ENCODE measurements around the gene ERC2. TPM values are rescaled to one million over a fixed set of nuclear protein-coding genes. Genes with fewer than 3 reads are reported as not detected.

The ERC2 gene
- total and polyA plus RNA-seq, 2 of the 13 experiments (the other 11 are each of a cell fraction or from before 2014, with no cell fraction given): 0.16 to 0.22 TPM

GRCh38 chr3:55643283-55643682 is 825.0 kb downstream of the ERC2 start (continued):
- TF ChIP-seq ZBTB34 (CRISPR knock-in tag; IDR thresholded peaks at IDR 0.05) (no peak), ZNF768 (CRISPR knock-in tag; IDR thresholded peaks at IDR 0.05) (no peak), THAP9 (CRISPR knock-in tag; IDR thresholded peaks at IDR 0.05; ENCODE audit: borderline replicate concordance) (no peak)
- TF ChIP-seq, protein P1, sequence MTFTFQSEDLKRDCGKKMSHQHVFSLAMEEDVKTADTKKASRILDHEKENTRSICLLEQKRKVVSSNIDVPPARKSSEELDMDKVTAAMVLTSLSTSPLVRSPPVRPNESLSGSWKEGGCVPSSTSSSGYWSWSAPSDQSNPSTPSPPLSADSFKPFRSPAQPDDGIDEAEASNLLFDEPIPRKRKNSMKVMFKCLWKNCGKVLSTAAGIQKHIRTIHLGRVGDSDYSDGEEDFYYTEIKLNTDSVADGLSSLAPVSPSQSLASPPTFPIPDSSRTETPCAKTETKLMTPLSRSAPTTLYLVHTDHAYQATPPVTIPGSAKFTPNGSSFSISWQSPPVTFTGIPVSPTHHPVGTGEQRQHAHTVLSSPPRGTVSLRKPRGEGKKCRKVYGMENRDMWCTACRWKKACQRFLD (CRISPR knock-in tag; IDR thresholded peaks at IDR 0.05; ENCODE audit: borderline replicate concordance): no peak

- FAIRE-seq: no peak
- TF ChIP-seq RBFOX2 (IDR thresholded peaks at IDR 0.05; ENCODE audit: low read depth, low read length) (no peak), IKZF4 (CRISPR knock-in tag; IDR thresholded peaks at IDR 0.05; ENCODE audit: borderline replicate concordance, low read depth, not compliant biosample characterization) (no peak), YEATS2 (CRISPR knock-in tag; IDR thresholded peaks at IDR 0.05; ENCODE audit: borderline replicate concordance) (no peak), E2F2 (CRISPR knock-in tag; IDR thresholded peaks at IDR 0.05; ENCODE audit: borderline replicate concordance) (no peak), IRF9 (CRISPR knock-in tag; IDR thresholded peaks at IDR 0.05; ENCODE audit: borderline replicate concordance) (no peak), ZMYM3 (CRISPR knock-in tag; IDR thresholded peaks at IDR 0.05) (no peak)
- TF ChIP-seq, protein P2, sequence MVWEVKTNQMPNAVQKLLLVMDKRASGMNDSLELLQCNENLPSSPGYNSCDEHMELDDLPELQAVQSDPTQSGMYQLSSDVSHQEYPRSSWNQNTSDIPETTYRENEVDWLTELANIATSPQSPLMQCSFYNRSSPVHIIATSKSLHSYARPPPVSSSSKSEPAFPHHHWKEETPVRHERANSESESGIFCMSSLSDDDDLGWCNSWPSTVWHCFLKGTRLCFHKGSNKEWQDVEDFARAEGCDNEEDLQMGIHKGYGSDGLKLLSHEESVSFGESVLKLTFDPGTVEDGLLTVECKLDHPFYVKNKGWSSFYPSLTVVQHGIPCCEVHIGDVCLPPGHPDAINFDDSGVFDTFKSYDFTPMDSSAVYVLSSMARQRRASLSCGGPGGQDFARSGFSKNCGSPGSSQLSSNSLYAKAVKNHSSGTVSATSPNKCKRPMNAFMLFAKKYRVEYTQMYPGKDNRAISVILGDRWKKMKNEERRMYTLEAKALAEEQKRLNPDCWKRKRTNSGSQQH (CRISPR knock-in tag; IDR thresholded peaks at IDR 0.05; ENCODE audit: low read depth): no peak
Observed at GRCh38 chr3:55641964-55642363, 826.3 kb downstream of the ERC2 start.

More at GRCh38 chr3:55641964-55642363, 826.3 kb downstream of the ERC2 start:
- H3K27me3 ChIP-seq (ENCODE audit: control insufficient read depth in 1 of 2, insufficient read depth in 2 of 2, low read length in 2 of 2): peaks cover 1 to 3% of the 10 kb centered on the region in 2 experiments; a peak in 1 of 5 replicates
- no peak overlapping the region for H2AFZ ChIP-seq (ENCODE audit: low read length)
- ATAC-seq (no peak), DNase-seq (ENCODE audit: low spot score) (no peak)
- no peaks in the 10 kb centered on the region for H3K79me2 ChIP-seq (ENCODE audit: insufficient read depth, low read length)
- no TSS peak for BruUV-seq (replicated peaks)
- no peaks in the 10 kb centered on the region for H3K4me1 ChIP-seq (ENCODE audit: insufficient read depth, low read length)
- no peak overlapping the region for H3K9ac ChIP-seq (ENCODE audit: insufficient read depth, low read depth, low read length)
- in situ Hi-C loops (cut with HindIII; ENCODE audit: extremely low pct_ligation_motif_present, low pct_unique_long_range_greater_than_20kb) (no loop called here), intact Hi-C loops (cut with micrococcal nuclease; ENCODE audit: unreplicated experiment) (no loop called here)
- no peak overlapping the region for H3K27ac ChIP-seq (ENCODE audit: extremely low read length, insufficient read depth, low read length)
- no peaks in the 10 kb centered on the region for H3K9me3 ChIP-seq (ENCODE audit: low read length)
- no peaks in the 10 kb centered on the region for H4K20me1 ChIP-seq (ENCODE audit: insufficient read depth, low read length)
- ChIA-PET CTCF (ENCODE audit: low intra/inter-chr PET ratio, low total read pairs) (no interaction called here), POLR2A (no interaction called here)
- WGBS (ENCODE audit: low lambda C conversion rate): 5% methylated on average over 2 of the region's 2 CpGs
- H3K4me2 ChIP-seq (ENCODE audit: low read depth, low read length): no peak overlapping the region
- H3K36me3 ChIP-seq (replicated peaks in 1 of 2; ENCODE audit: control insufficient read depth in 1 of 2, insufficient read depth in 2 of 2, low read length in 2 of 2): no peaks in the 10 kb centered on the region
- H3K4me3 ChIP-seq (replicated peaks in 1 of 3; ENCODE audit: insufficient read depth in 1 of 3, low read depth in 2 of 3, low read length in 3 of 3): no peak overlapping the region
